Middle frontal gyrus (tissue), 1 donor: ENCODE results near the gene NECTIN3.

Experiments used
- DNase-seq: peaks from one replicate; pipeline ENCODE4 v3.0.0-alpha.2; 2015; ENCODE audit warnings: low spot score; ENCODE audit errors: extremely low spot score

The NECTIN3 gene

DNA sequence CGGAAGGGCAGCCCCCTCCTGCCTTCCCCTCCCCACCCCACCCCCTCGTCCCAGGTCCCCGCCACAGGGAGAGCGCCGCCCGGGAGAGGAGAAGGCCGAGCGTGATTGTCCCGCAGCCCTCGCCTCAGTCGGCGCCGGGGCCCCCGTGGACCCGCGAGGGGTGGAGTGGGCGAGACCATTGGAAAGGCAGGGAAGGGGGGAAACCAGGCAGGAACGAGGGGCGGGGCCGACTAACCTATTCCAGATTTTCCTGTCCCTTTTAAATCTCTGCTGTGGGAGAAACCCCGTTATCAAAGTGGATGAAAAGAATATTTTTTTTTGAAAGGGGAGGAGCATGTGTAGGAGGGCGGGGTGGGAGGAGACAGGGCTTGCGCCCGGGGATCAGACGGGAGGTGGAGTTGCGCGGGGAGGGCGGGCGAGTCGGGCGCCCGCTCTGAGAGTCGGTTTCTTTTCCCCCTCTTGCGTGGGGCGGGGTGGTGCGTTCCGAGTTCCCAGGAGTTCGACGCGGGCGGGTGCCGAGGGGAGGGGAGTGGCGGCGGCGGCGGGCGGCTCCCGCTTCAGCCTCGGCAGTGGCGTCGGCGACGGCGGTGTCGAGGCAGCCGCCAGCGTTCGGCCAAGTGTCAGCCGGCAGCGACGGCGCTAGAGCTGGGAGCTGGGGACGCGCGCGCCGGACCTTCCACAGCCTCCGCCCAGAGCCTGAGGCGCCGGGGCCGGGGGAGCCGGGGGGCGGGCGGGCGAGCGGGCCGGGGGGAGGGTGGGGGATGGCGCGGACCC lies at the start of gene NECTIN3:
TSS of gene NECTIN3 (plus strand) at position 560 of the 774 bp plus-strand sequence. CDS start at position 762, 202 bp downstream.
- peak; percentile 81 for DNase-seq

DNA sequence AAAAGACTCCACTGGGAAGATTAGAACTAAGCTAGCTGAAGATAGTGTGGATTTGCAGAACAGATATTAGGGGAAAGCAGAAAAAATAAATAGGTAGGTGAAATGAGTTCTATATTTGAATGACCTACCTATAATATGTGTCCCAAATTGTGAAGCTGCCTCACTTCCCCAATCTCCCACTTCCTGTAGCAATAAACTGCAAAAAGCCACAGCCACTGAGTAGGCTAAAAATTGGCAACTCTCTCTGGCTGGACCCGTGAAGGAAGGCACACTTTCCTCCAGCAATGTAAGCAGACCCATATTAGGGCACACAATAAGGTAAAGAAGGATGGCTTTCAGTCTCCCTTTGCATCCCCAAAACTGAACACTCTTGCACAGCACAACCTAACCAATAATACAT lies 43.7 kb upstream of the NECTIN3 start:
- no peak for DNase-seq

DNA sequence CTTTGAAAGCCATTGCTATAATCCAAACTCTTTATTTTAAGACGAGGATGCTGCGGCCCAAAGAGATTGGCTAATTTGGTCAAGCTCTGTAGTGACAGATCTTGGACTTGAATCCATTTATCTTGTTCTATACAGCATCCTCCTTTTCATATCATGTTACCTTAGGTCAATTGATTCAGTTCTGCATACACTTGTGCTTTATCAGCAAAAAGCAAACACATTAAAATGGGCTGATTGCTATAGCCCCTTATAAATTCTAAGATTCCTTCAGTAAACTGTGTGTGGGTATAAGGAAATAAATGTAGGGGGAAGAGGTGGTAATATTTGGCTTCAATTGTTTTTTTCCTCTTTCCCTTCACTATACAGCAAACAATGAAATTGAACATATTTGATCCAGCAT lies 40.1 kb upstream of the NECTIN3 start:
- no peak for DNase-seq

DNA sequence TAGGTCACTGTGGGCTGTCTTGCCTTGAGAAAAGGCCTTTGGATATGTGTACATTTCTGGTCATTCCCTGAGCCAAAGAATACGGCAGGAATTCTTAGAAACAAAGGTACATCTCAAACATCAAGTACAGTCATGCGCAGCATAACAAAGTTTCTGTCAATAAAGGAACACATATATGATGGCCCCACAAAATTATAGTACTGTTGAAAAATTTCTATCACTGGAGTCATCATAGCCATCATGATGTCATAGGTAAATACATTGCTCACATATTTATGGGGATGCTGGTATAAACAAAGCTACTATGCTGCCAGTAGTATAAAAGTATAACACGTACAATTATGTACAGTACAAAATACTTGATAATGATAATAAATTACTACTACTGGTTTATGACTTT lies 38.9 kb upstream of the NECTIN3 start:
- DNase-seq = no peak

GRCh38 chr3:111033470-111034050 lies 38.1 kb upstream of the NECTIN3 start:
- DNase-seq = no peak

DNA sequence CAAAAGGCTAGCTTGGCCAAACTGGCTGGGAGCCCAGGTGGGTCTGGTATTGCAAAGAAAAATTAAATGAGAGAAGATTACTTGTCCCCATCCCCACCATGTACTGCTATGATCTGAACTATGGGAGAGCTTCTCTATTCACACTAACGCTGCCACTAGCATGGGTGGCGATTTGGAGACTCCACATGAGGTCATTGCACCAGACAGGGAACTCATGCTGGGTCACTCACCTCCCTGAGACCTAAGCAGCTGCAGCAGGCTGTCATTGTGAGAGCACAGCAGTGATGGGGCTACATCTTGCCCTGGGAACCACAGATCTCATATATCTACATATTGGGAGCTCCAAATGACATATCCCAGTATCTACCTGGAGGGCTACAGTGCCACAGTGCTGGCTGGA lies 36.3 kb upstream of the NECTIN3 start:
- DNase-seq = no peak

GRCh38 chr3:111035902-111036301 lies 35.7 kb upstream of the NECTIN3 start:
- no peak for DNase-seq

DNA sequence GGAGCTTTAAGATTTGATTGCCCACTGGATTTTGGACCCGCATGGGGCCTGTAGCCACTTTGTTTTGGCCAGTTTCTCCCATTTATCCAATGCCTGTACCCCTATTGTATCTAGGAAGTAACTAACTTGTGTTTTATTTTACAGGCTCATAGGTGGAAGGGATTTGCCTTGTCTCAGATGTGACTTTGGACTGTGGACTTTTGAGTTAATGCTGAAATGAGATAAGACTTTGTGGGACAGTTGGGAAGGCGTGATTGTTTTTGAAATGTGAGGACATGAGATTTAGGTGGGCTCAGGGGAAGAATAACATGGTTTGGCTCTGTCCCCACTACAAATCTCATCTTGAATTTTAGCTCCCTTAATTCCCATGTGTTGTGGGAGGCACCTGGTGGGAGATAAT lies 30.7 kb upstream of the NECTIN3 start:
- DNase-seq = no peak

DNA sequence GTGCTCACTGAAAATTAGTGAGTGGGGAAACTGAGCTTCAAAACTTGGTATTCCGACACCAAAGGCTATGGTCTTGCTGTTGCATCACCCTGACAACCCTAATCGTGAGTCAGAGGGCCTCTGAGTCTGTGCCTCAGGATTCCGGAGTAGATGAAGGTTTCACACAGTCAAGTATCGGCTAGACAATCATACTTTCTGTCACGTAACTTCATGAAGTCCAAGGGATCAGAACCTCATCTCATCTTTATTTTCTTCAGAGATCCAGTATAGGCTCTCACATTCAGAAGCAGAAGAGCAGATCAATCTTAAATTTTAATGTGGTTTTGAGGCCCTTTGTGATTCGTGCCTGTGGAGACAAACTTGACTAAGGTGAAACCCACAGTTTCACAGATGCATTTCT lies 26.1 kb upstream of the NECTIN3 start:
- no peak for DNase-seq

DNA sequence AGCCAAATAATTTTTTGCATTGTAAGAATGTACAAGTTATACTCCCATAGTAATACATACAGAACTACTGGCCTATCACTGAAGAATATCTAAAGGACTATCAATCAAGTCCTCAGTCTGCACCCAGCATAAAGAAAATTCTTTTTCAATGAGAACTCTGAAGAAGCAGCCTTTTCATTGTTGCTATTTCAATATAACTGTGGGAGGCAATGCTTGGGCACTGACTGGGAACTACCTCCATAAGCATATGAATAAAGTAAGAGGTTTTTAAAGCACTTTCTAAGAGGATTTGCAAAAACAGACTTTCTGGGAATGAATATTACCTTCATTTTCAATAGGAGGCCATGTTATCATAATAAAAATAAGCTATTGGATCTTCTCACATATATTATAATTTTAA lies 24.6 kb upstream of the NECTIN3 start:
- no peak for DNase-seq

DNA sequence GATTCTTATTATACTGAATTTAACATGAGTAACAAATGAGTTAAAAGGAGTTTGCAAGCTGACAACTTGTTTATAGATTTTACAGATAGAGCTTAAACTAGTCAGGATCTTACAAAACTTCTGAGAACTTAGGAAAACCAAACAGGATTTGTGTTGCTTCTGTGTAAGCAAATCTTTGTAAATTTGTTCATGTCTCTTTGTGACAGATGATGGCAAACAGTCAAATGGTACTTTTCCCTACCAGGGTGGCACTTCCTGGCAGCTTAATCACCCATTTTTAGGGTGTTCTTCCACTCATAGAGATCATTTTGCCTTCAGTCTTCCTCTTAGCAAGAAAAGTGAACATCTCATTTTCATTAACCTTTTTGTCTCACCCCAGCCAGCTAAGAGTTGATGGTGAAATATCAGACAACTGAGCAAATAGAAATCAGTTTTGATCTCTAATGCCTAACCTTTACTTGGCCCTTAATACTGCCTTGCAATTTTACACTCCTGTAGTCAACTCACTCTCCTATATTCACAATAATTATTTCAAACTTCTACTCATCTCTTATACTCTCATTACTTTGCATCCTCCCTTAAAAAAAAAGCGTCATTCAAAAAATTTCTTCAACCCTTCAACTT lies 23.7 kb upstream of the NECTIN3 start:
- no peak for DNase-seq

GRCh38 chr3:111051354-111051753 lies 20.3 kb upstream of the NECTIN3 start:
- DNase-seq = no peak

DNA sequence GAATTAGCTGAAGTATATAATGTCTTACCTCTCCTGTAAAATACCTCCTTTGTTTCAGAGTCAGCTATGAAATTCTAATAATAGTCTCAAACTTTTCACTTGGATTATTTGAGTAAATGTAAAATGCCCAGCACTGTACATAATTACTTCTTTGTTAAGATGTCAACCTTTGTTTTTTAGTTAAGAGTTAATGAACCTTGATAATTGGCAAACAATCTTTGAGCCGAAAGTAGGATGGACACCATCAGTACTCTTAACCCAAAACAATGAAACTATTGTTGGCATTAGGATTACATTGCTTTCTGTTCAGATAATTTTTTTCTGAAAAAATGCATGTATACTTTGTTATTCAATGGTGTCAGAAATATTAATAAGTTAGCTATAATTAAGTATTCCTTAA lies 3.0 kb upstream of the NECTIN3 start:
- DNase-seq = no peak

DNA sequence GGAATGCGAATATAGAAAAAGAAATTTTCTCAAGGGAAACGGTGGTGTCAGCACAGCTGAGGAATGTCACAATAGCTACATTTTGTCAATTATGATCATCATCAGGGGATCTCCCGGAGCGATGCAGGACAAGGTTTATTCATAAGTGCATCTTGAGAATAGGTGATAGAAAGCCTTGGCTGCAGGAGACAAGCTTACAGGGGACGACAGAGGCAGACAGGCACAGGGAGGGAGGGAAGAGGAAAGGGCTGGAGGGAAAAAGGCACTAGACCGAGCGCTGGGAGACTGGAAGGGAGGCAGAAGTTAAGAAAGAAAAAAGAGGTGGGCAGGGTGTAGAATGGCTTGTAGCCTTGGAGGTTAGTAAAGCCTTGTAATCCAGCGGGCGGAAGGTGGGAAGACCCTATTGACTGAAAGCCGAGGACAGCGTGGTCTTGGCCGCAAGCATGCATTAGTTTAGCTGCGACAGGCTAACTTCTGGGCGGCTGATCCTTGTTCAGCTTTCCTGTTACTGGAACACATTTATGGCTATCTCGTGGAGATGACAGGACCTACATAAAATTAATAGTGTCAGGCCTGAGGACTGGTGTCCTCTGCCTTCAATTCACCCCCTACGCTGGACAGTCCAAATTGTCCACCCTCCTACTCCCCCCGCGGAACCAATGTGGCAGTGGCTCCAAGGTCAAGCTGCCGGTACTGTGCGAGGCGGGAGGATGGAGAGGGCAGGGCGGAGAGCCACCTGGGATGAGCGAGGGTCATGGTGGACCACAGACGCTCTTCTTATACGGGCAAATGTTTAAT lies 1.4 kb upstream of the NECTIN3 start:
- DNase-seq = no peak

- no peak for DNase-seq
Measured at GRCh38 chr3:111070772-111071256, 802 bp upstream of the NECTIN3 start.

DNA sequence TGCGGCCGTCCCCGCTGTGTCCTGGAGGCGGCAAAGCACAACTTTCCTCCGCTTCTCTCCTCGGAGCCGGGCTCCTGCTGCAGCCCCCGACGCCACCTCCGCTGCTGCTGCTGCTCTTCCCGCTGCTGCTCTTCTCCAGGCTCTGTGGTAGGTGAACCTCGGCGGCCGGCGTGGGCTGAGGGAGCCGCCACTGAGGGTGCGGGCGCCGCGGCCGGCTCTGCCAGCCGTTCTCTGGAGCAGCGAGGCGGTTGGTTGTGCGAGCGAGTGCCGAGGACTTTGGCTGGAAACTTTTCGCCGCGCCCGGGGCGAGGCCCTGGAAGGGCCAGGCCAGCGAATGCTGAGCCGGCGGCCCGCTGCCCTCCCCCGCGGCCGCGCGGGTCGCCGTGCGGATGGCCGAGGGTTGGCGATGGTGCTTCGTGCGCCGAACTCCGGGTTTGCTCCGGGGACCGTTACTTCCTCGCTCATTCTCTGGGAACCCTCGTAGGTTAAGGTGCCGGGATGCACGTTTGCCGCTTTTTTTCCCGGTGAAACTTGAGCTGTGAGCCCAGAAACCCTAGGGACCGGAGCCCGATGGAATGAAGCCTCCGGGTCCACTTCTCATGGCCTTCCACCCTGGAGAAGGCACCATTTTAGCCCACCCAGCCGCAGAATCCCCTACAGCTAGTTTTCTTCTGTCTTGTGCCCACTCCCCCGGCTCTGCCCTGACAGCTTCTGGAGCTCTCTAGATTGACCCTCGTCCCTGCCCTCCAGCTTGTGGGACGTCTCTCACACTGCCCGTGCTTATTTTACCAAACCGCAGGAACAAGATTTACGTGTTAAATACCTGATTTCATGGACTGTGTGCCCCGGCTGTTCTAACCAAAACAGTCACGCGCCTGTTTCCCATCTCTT lies 660 bp downstream of the NECTIN3 start:
- DNase-seq = no peak

GRCh38 chr3:111073218-111073617 lies 1.6 kb downstream of the NECTIN3 start:
- DNase-seq = no peak

GRCh38 chr3:111076732-111077131 lies 5.1 kb downstream of the NECTIN3 start:
- DNase-seq = no peak

DNA sequence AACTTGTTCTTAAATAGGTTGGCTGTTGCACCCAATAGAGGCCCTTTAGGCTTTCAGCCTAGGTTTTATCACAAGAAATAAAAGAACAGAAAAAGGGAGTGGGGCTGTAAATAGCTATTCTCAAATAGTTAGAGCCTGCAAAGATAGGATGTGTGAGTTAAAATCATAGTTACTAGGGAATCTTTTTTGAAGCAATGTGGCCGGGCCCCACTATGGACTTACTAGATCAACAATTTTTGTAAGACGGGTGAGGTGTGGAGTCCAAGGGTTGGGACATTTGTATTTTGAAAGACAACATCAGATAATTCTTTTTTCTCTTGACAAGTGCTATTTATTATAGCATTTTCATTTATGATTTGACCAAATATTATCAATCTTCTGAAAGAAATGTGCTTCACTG lies 5.8 kb downstream of the NECTIN3 start:
- DNase-seq = no peak

- no peak for DNase-seq
Measured at GRCh38 chr3:111080413-111080812, 8.8 kb downstream of the NECTIN3 start.
